GM21717 (cell line): ENCODE measurements around the gene POLA1.

ENCODE experiments used
- ATAC-seq: cut with Tn5 transposase; IDR thresholded peaks from one replicate; pipeline ENCODE4 v1.9.1; 2021; ENCODE audit warnings: mild to moderate bottlenecking, moderate library complexity; ENCODE audit not compliant: unreplicated experiment

Gene POLA1

GRCh38 chrX:25020905-25021449 lies 327.3 kb downstream of the POLA1 start:
- ATAC-seq = peak; percentile 61

- ATAC-seq = no peak
Observed at GRCh38 chrX:25022499-25023325, 329.0 kb downstream of the POLA1 start.

- ATAC-seq = no peak
Observed at GRCh38 chrX:25023908-25024307, 330.2 kb downstream of the POLA1 start.

DNA sequence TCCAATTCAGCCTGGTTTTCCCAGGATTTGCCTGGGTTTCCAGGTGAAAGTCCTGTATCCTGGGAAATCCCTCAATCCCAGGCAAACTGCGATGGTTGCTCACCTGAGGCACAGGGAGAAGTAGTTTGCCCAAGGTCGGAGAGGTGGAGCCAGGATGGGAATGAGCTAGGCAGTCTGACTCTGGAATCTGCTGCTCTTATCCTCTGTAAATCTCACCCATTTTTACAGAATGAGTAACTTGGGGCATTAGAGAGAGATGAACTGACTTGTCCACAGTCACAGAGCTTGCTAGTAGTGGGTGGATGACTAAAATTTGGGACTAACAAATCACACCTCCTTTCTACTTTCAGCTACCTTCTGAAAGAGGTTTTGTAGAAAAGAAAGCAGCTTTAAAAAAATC lies 331.9 kb downstream of the POLA1 start:
- no peak for ATAC-seq

- no peak for ATAC-seq
Observed at GRCh38 chrX:25026576-25026975, 332.9 kb downstream of the POLA1 start.

DNA sequence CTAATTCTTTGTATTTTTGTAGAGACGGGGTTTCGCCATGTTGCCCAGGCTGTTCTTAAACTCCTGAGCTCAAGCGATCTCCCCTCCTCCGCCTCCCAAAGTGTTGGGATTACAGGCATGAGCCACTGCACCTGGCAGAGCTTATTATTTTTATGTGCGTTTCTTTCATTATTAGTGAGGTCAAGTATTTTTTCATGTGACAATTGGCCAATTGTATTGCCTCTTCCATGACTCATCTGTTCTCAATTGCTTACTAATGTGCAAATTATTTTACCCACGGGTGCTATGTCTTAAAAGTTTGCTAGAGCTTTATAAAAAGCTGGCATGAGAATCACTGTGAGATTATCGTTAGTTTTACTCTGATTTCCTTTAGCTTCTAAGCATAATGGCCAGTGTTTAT lies 335.0 kb downstream of the POLA1 start:
- no peak for ATAC-seq

DNA sequence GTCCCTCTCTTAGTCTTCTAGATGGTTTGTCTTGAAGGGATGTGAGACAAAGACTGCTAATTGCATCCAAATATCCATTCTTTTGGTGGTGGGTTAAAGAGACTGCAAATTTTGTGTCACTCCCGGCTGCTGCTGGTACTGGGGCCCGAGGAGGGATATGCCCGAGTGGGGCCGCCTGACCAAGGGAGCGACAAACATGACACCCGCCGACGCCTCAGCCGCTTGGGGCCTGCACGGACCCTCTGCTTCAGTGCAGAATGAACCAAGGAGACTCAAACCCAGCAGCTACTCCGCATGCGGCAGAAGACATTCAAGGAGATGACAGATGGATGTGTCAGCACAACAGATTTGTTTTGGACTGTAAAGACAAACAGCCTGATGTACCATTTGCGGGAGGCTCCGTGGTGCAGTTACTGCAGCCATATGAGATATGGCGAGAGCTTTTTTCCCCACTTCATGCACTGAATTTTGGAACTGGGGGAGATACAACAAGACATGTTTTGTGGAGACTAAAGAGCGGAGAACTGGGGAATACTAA lies 335.6 kb downstream of the POLA1 start:
- ATAC-seq = no peak

DNA sequence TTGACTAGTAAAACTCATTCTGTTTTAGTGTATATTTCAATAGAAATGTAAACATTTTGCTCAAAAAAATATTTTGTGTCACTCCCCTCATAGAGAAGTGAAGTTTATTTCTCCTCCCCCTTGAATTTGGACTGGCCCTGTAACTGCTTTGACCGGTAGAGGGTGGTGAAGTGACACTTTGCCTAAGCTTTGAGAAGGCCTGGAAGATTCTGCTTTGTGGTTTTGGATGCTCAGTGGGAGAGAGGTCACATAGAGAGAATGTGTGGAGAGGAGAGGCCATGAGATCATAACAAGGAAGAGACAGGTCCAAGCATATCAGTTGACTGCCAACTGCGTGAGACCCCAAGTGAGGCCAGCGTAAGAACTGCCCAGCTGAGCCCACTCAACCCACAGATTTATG lies 341.2 kb downstream of the POLA1 start:
- no peak for ATAC-seq

- ATAC-seq = no peak
Observed at GRCh38 chrX:25039036-25039435, 345.3 kb downstream of the POLA1 start.

DNA sequence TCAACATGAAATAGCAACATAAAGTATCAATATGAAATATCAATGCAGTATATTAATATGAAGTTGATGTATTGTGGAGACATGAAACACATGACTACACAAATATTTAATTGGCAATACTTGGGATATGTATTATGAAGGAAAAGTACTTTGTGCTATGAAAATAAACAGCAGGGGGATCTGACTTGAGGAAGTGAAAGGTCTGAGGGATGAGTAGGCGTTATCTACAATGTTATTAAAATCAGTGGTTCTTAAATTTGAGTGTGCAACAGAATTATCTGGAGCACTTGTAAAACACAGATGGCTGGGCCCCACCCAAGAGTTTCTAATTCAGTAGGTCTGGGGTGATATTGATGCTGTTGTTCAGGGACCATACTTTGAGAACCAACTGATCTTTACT lies 349.5 kb downstream of the POLA1 start:
- ATAC-seq = no peak
